H1 (cell line): ENCODE measurements around the gene HMCN2. TPM values are rescaled to one million over a fixed set of nuclear protein-coding genes. Genes with fewer than 3 reads are reported as not detected.

Experiments used
- SRF ChIP-seq: IDR thresholded peaks from 2 replicates; pipeline ENCODE4 v1.6.1; 2011; ENCODE audit warnings: mild to moderate bottlenecking, low read depth, low read length, moderate library complexity
- TCF12 ChIP-seq: IDR thresholded peaks from 2 replicates; pipeline ENCODE4 v1.6.1; 2011; ENCODE audit warnings: low read depth, mild to moderate bottlenecking, low read length
- polyA plus RNA-seq, 7 experiments: library from polyadenylated mRNA; depleted of rRNA in 3 of 7; stranded (reverse) in 5 of 7; unstranded in 2 of 7; fragments of >200 nt in 5 of 7; fragments of 200-250 nt in 2 of 7; gene quantifications; 1 replicate in 5 of 7; 2 replicates in 1 of 7; 4 replicates in 1 of 7; pipeline versions ENCODE4 v1.2.1 to v1.2.3, GENCODE V29; 2011 to 2013; ENCODE audit warnings: missing spikeins in 2 of 7, mixed read lengths in 2 of 7
- total RNA-seq: library from RNA; stranded (reverse); fragmentation: NEBNext Ultra II Directional; extraction: Animal tissue kit (Norgen Biotek cat#: 25700); gene quantifications from 2 replicates; pipeline ENCODE4 v1.2.1, GENCODE V29; 2021
- TF ChIP-seq, protein P1 (sequence below): fragments of 300-600 bp; sonication (generic); IDR thresholded peaks from 2 replicates; pipeline ENCODE4 v1.7.1; 2012; ENCODE audit warnings: low read length, moderate library complexity, mild to moderate bottlenecking, inconsistent platforms; ENCODE audit not compliant: insufficient replicate concordance

HMCN2 gene
- total and polyA plus RNA-seq, 2 of the 8 experiments (the other 6 are each of a cell fraction or from before 2014, with no cell fraction given) = 5.0 to 9.1 TPM

DNA sequence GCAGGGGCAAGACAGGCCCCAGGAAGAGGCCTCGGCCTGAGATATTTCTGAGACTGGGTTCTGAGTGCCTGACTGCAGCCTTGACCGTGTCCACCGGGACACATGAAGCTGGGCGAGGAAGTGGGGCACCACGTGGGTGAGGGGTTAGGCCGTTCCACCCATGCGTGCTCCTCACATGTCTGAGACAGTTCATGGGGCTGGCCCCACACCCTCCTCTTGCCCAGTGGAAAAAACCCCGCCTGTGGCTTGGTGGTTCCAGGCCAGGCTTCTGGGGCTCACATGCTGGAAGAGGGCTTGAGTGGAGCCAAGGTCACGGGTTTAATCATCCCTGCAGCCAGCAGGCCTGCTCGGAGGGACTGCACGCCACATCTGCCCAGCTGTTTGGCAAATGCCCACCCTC lies 11.4 kb downstream of the HMCN2 start (continued):
- TF ChIP-seq, protein P1, sequence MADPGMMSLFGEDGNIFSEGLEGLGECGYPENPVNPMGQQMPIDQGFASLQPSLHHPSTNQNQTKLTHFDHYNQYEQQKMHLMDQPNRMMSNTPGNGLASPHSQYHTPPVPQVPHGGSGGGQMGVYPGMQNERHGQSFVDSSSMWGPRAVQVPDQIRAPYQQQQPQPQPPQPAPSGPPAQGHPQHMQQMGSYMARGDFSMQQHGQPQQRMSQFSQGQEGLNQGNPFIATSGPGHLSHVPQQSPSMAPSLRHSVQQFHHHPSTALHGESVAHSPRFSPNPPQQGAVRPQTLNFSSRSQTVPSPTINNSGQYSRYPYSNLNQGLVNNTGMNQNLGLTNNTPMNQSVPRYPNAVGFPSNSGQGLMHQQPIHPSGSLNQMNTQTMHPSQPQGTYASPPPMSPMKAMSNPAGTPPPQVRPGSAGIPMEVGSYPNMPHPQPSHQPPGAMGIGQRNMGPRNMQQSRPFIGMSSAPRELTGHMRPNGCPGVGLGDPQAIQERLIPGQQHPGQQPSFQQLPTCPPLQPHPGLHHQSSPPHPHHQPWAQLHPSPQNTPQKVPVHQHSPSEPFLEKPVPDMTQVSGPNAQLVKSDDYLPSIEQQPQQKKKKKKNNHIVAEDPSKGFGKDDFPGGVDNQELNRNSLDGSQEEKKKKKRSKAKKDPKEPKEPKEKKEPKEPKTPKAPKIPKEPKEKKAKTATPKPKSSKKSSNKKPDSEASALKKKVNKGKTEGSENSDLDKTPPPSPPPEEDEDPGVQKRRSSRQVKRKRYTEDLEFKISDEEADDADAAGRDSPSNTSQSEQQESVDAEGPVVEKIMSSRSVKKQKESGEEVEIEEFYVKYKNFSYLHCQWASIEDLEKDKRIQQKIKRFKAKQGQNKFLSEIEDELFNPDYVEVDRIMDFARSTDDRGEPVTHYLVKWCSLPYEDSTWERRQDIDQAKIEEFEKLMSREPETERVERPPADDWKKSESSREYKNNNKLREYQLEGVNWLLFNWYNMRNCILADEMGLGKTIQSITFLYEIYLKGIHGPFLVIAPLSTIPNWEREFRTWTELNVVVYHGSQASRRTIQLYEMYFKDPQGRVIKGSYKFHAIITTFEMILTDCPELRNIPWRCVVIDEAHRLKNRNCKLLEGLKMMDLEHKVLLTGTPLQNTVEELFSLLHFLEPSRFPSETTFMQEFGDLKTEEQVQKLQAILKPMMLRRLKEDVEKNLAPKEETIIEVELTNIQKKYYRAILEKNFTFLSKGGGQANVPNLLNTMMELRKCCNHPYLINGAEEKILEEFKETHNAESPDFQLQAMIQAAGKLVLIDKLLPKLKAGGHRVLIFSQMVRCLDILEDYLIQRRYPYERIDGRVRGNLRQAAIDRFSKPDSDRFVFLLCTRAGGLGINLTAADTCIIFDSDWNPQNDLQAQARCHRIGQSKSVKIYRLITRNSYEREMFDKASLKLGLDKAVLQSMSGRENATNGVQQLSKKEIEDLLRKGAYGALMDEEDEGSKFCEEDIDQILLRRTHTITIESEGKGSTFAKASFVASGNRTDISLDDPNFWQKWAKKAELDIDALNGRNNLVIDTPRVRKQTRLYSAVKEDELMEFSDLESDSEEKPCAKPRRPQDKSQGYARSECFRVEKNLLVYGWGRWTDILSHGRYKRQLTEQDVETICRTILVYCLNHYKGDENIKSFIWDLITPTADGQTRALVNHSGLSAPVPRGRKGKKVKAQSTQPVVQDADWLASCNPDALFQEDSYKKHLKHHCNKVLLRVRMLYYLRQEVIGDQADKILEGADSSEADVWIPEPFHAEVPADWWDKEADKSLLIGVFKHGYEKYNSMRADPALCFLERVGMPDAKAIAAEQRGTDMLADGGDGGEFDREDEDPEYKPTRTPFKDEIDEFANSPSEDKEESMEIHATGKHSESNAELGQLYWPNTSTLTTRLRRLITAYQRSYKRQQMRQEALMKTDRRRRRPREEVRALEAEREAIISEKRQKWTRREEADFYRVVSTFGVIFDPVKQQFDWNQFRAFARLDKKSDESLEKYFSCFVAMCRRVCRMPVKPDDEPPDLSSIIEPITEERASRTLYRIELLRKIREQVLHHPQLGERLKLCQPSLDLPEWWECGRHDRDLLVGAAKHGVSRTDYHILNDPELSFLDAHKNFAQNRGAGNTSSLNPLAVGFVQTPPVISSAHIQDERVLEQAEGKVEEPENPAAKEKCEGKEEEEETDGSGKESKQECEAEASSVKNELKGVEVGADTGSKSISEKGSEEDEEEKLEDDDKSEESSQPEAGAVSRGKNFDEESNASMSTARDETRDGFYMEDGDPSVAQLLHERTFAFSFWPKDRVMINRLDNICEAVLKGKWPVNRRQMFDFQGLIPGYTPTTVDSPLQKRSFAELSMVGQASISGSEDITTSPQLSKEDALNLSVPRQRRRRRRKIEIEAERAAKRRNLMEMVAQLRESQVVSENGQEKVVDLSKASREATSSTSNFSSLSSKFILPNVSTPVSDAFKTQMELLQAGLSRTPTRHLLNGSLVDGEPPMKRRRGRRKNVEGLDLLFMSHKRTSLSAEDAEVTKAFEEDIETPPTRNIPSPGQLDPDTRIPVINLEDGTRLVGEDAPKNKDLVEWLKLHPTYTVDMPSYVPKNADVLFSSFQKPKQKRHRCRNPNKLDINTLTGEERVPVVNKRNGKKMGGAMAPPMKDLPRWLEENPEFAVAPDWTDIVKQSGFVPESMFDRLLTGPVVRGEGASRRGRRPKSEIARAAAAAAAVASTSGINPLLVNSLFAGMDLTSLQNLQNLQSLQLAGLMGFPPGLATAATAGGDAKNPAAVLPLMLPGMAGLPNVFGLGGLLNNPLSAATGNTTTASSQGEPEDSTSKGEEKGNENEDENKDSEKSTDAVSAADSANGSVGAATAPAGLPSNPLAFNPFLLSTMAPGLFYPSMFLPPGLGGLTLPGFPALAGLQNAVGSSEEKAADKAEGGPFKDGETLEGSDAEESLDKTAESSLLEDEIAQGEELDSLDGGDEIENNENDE = no peak
- TF ChIP-seq SRF = no peak
- no peak for TF ChIP-seq TCF12
